ENCODE data around the gene ZNF845. TPM values are rescaled to one million over a fixed set of nuclear protein-coding genes. Genes with fewer than 3 reads are reported as not detected.

The ZNF845 gene
- polyA plus RNA-seq, 3 donors: 0.51 to 3.6 (median 2.6) TPM

DNA sequence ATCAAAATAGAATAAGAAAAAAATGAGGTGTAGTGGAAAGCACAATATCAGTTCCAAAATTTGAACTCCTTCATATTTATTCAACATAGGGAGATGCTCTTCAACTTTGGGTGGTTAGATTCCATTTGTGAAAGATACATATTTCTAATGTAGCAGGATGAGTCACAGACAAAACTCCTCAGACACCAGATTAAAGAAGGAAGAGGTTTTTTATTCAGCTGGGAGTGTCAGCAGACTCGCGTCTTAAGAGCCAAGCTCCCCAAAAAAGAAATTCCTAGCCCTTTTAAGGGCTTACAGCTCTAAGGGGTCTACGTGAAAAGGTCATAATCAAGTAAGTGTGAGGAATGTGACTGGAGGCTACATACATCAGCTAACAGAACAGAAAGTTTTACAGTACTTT, 54.6 kb downstream of the ZNF845 start:
- Mint-ChIP-seq H3K4me3 (no peak overlapping the region), H3K36me3 (peaks cover 0 to 5% of the 10 kb centered on the region in 2 donors), H3K9me3 (peaks cover 61 to 94% (median 91%) of the 10 kb centered on the region in 7 donors), H3K27ac (no peak overlapping the region), H3K27me3 (ENCODE audit: low read depth in 3 of 3) (peaks cover 0 to 3% (median 2%) of the 10 kb centered on the region in 3 donors), H3K4me1 (no peaks in the 10 kb centered on the region)
- no CpG with 5 or more reads among the region's 3 CpGs for WGBS (ENCODE audit: insufficient coverage)
- no peaks in the 10 kb centered on the region for H3K27me3 ChIP-seq (ENCODE audit: control insufficient read depth in 2 of 2, insufficient read depth in 2 of 2, low read length in 2 of 2)
- H3K4me2 ChIP-seq (replicated peaks; ENCODE audit: extremely low read depth, low read length, poor library complexity, severe bottlenecking): no peak overlapping the region
- no peak for DNase-seq
- H3K4me1 ChIP-seq (ENCODE audit: control insufficient read depth in 1 of 2, insufficient read depth in 2 of 2, low read length in 2 of 2): no peaks in the 10 kb centered on the region
- peaks cover 79 to 93% of the 10 kb centered on the region in 2 donors for H3K9me3 ChIP-seq (replicated peaks in 1 of 2; ENCODE audit: control insufficient read depth in 1 of 2, insufficient read depth in 1 of 2, low read length in 2 of 2)
- TF ChIP-seq CTCF (IDR thresholded peaks at IDR 0.05): no peak
- no peak overlapping the region for H3K27ac ChIP-seq (ENCODE audit: low read depth in 1 of 2, low read length in 2 of 2)
- no peaks in the 10 kb centered on the region for H3K36me3 ChIP-seq (replicated peaks in 1 of 2; ENCODE audit: control insufficient read depth in 1 of 2, insufficient read depth in 2 of 2, low read length in 2 of 2)
- H3K4me3 ChIP-seq (replicated peaks in 1 of 3; ENCODE audit: low read depth in 2 of 3, low read length in 3 of 3): no peak overlapping the region
- intact Hi-C loops (cut with micrococcal nuclease): no loop called here
- no peaks in the 10 kb centered on the region for H4K20me1 ChIP-seq (ENCODE audit: insufficient read depth, low read length)
- no peak overlapping the region for H2AFZ ChIP-seq (ENCODE audit: insufficient read depth, low read depth, low read length, poor library complexity, severe bottlenecking)
- H3K79me2 ChIP-seq (ENCODE audit: insufficient read depth, low read length): no peaks in the 10 kb centered on the region
- H3K9ac ChIP-seq (ENCODE audit: insufficient read depth, low read length, poor library complexity, severe bottlenecking): no peak overlapping the region

GRCh38 chr19:53388904-53389303, 55.4 kb downstream of the ZNF845 start:
- Histone ChIP-seq H3K27ac (ENCODE audit: low read depth in 1 of 2, low read length in 2 of 2) (no peak overlapping the region), H2AFZ (ENCODE audit: insufficient read depth, low read depth, low read length, poor library complexity, severe bottlenecking) (no peak overlapping the region), H3K4me3 (replicated peaks in 1 of 3; ENCODE audit: low read depth in 2 of 3, low read length in 3 of 3) (no peak overlapping the region), H3K79me2 (ENCODE audit: insufficient read depth, low read length) (no peaks in the 10 kb centered on the region), H3K9me3 (replicated peaks in 1 of 2; ENCODE audit: control insufficient read depth in 1 of 2, insufficient read depth in 1 of 2, low read length in 2 of 2) (peaks cover 75 to 86% of the 10 kb centered on the region in 2 donors), H3K36me3 (replicated peaks in 1 of 2; ENCODE audit: control insufficient read depth in 1 of 2, insufficient read depth in 2 of 2, low read length in 2 of 2) (no peaks in the 10 kb centered on the region), H3K27me3 (ENCODE audit: control insufficient read depth in 2 of 2, insufficient read depth in 2 of 2, low read length in 2 of 2) (no peaks in the 10 kb centered on the region), H3K4me2 (replicated peaks; ENCODE audit: extremely low read depth, low read length, poor library complexity, severe bottlenecking) (no peak overlapping the region), H3K9ac (ENCODE audit: insufficient read depth, low read length, poor library complexity, severe bottlenecking) (no peak overlapping the region), H3K4me1 (ENCODE audit: control insufficient read depth in 1 of 2, insufficient read depth in 2 of 2, low read length in 2 of 2) (no peaks in the 10 kb centered on the region), H4K20me1 (ENCODE audit: insufficient read depth, low read length) (no peaks in the 10 kb centered on the region)
- Mint-ChIP-seq H3K4me3 (no peak overlapping the region), H3K27me3 (ENCODE audit: low read depth in 3 of 3) (peaks cover 0 to 4% (median 3%) of the 10 kb centered on the region in 3 donors), H3K9me3 (peaks cover 57 to 92% (median 89%) of the 10 kb centered on the region in 7 donors), H3K36me3 (peaks cover 0 to 6% of the 10 kb centered on the region in 2 donors), H3K27ac (no peak overlapping the region), H3K4me1 (no peaks in the 10 kb centered on the region)
- TF ChIP-seq CTCF (IDR thresholded peaks at IDR 0.05): no peak
- intact Hi-C loops (cut with micrococcal nuclease): no loop called here
- DNase-seq: no peak
- 97% methylated on average over 4 of the region's 5 CpGs for WGBS (ENCODE audit: insufficient coverage)
